Gastrocnemius medialis (tissue), 4 donors: Measurements from ENCODE around the gene TIAL1. TPM values are rescaled to one million over a fixed set of nuclear protein-coding genes. Genes with fewer than 3 reads are reported as not detected.

Experiments used
- ATAC-seq, 2 donors: fragments of 150-250 bp; one replicate each; pipeline ENCODE4 v1.9.1; 2016
- DNase-seq, 2 donors: peaks; one replicate each; pipeline ENCODE4 v3.0.0-alpha.2; 2019
- H3K27ac ChIP-seq, 4 donors: fragments of 200-600 bp; sonication (generic); 1 replicate in 1 of 4; 2 replicates in 3 of 4; pipeline ENCODE4 v1.5.1; 2016 to 2018; ENCODE audit warnings: mild to moderate bottlenecking in 2 of 4, moderate library complexity in 1 of 4
- H3K27me3 ChIP-seq, 3 donors: fragments of 200-600 bp; sonication (generic) in 2 of 3; 1 replicate in 1 of 3; 2 replicates in 2 of 3; pipeline versions ENCODE4 v1.5.1 to v1.6.0; 2016 to 2019; ENCODE audit warnings: mild to moderate bottlenecking in 1 of 3, moderate library complexity in 1 of 3
- H3K36me3 ChIP-seq, 2 donors: fragments of 200-600 bp; sonication (generic) in 1 of 2; one replicate each; pipeline ENCODE4 v1.5.1; 2017 to 2018
- H3K4me1 ChIP-seq, 2 donors: fragments of 200-600 bp; sonication (generic) in 1 of 2; one replicate each; pipeline ENCODE4 v1.5.1; 2016 to 2017; ENCODE audit warnings: mild to moderate bottlenecking in 2 of 2
- H3K4me3 ChIP-seq, 4 donors: fragments of 200-600 bp; sonication (generic) in 3 of 4; 1 replicate in 1 of 4; 2 replicates in 3 of 4; pipeline ENCODE4 v1.5.1; 2016 to 2019; ENCODE audit warnings: mild to moderate bottlenecking in 2 of 4
- H3K9me3 ChIP-seq, 3 donors: fragments of 200-600 bp; sonication (generic) in 2 of 3; 1 replicate in 1 of 3; 2 replicates in 2 of 3; pipeline ENCODE4 v1.5.1; 2016 to 2019
- POLR2A ChIP-seq, 2 donors: fragments of 450-650 bp; IDR thresholded peaks; one replicate each; pipeline ENCODE4 v1.6.1; 2017; ENCODE audit warnings: antibody characterized with exemption in 2 of 2, mild to moderate bottlenecking in 2 of 2, moderate library complexity in 2 of 2
- in situ Hi-C, 4 donors: fragments of 200-750 bp; cut with MboI; loops; one replicate each; pipeline versions ENCODE4 v1.15.0 to v1.8.0; 2017; ENCODE audit warnings: low sequenced_read_pairs in 4 of 4
- intact Hi-C: fragments of 100-400 bp; cut with DNase I; formaldehyde crosslinking; loops from one replicate; pipeline ENCODE4 v1.15.1; 2023; ENCODE audit warnings: low total_unique reads
- total RNA-seq, 4 donors: library from RNA; depleted of rRNA; stranded (reverse); fragments of >200 nt; gene quantifications; one replicate each; pipeline versions ENCODE4 v1.1.0 to v1.2.3, GENCODE V29; 2016
- TF ChIP-seq, protein P1 (sequence below), 5 experiments: fragments of 450-650 bp in 3 of 5; fragments of 200-600 bp in 2 of 5; sonication (generic) in 2 of 5; IDR thresholded peaks in 4 of 5; conservative IDR thresholded peaks in 1 of 5; 1 replicate in 4 of 5; 2 replicates in 1 of 5; pipeline ENCODE4 v1.5.1; 2016 to 2019; ENCODE audit warnings: antibody characterized with exemption in 5 of 5, mild to moderate bottlenecking in 3 of 5, moderate library complexity in 3 of 5

The TIAL1 gene
- total RNA-seq, 4 donors from 2014 or later: 50.5 to 81.5 (median 68.4) TPM

DNA sequence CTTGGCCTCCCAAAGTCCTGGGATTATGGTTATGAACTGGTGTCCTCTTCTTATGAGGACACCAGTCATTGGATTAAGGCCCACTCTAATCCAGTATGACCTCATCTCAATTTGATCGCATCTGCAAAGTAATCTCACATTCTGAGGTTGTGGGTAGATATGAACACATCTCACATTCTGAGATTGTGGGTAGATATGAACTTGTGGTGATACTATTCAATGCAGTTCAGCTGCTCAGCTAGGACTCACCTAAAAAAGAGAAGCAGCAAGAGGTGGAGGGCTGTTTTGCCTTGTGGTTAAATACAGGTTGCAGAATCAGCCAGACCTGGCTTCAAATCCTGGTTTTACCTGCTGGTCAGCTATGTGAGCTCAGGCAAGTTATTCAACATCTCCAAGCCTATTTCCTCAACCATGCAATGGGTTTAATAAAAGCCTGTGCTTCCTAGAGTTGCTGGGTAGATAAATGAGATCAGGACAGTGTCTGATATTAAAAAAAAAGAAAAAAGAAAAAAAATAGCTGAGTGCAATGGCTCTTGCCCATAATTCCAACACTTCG lies 45.9 kb upstream of the TIAL1 start:
- TF ChIP-seq, protein P1, sequence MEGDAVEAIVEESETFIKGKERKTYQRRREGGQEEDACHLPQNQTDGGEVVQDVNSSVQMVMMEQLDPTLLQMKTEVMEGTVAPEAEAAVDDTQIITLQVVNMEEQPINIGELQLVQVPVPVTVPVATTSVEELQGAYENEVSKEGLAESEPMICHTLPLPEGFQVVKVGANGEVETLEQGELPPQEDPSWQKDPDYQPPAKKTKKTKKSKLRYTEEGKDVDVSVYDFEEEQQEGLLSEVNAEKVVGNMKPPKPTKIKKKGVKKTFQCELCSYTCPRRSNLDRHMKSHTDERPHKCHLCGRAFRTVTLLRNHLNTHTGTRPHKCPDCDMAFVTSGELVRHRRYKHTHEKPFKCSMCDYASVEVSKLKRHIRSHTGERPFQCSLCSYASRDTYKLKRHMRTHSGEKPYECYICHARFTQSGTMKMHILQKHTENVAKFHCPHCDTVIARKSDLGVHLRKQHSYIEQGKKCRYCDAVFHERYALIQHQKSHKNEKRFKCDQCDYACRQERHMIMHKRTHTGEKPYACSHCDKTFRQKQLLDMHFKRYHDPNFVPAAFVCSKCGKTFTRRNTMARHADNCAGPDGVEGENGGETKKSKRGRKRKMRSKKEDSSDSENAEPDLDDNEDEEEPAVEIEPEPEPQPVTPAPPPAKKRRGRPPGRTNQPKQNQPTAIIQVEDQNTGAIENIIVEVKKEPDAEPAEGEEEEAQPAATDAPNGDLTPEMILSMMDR (IDR thresholded peaks at IDR 0.05 in 4 of 5, conservative IDR thresholded peaks at IDR 0.05 in 1 of 5): no peak
- TF ChIP-seq POLR2A (IDR thresholded peaks at IDR 0.05): no peak
- ATAC-seq: no peak

DNA sequence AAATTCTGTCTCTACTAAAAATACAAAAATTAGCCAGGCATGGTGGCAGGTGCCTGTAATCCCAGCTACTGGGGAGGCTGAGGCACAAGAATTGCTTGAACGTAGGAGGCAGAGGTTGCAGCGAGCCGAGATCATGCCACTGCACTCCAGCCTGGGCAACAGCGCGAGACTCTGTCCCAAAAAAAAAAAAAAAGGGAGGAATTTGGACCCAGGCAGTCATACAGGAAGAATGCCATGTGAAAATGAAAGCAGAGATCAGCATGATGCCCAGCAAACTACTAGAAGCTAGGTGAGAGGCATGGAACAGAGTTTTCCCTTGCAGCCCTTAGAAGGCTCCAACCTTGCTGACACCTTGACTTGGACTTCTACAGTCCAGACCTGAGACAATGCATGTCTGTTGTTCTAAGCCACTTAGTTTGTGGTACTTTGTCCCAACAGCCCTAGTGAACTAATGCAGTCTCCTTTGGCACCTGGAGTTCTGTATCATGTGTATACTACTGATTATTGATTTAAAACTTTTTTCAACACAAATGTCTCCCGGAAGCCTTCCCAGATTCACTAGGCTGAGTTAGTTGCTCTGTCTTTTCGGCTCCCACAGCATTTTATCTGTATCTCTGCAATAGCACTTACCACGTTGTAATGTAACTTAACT lies 44.2 kb upstream of the TIAL1 start:
- H3K4me3 ChIP-seq: no peak overlapping the region
- DNase-seq (no peak), ATAC-seq (no peak)
- H3K9me3 ChIP-seq: no peaks in the 10 kb centered on the region
- intact Hi-C loops: no loop called here
- in situ Hi-C loops: no loop called here
- H3K4me1 ChIP-seq: no peaks in the 10 kb centered on the region
- H3K27ac ChIP-seq: no peak overlapping the region
- no peak for TF ChIP-seq POLR2A (IDR thresholded peaks at IDR 0.05)
- TF ChIP-seq, protein P1 (IDR thresholded peaks at IDR 0.05 in 4 of 5, conservative IDR thresholded peaks at IDR 0.05 in 1 of 5): no peak
- no peaks in the 10 kb centered on the region for H3K27me3 ChIP-seq
- H3K36me3 ChIP-seq: no peaks in the 10 kb centered on the region

More for the DNA sequence above, 45.9 kb upstream of the TIAL1 start:
- Histone ChIP-seq H3K4me1 (no peaks in the 10 kb centered on the region), H3K27me3 (no peaks in the 10 kb centered on the region), H3K36me3 (no peaks in the 10 kb centered on the region), H3K9me3 (no peaks in the 10 kb centered on the region), H3K4me3 (no peak overlapping the region), H3K27ac (no peak overlapping the region)
- intact Hi-C loops: no loop called here
- in situ Hi-C loops: no loop called here
- DNase-seq: no peak

DNA sequence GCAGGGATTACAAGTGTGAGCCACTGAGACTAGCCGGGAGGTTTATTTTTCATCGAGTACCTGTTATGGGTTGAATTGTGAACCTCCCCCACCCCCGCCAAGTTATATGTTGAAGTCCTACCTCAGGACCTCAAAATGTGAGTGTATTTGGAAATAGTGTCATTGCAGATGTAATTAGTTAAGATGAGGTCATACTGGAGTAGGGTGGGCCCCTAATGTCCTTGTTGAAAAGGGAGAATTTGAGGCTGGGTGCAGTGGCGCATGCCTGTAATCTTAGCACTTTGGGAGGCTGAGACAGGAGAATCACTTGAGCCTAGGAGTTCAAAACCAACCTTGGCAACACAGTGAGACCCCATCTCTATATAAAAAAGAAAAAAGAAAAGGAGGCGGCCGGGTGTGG lies 43.6 kb upstream of the TIAL1 start:
- in situ Hi-C loops (no loop called here), intact Hi-C loops (no loop called here)
- no peak for TF ChIP-seq POLR2A (IDR thresholded peaks at IDR 0.05)
- TF ChIP-seq, protein P1 (IDR thresholded peaks at IDR 0.05 in 4 of 5, conservative IDR thresholded peaks at IDR 0.05 in 1 of 5): no peak
- H3K27me3 ChIP-seq: no peaks in the 10 kb centered on the region
- H3K4me1 ChIP-seq: no peaks in the 10 kb centered on the region
- no peak for DNase-seq
- no peaks in the 10 kb centered on the region for H3K9me3 ChIP-seq
- no peak overlapping the region for H3K27ac ChIP-seq
- ATAC-seq: no peak
- H3K36me3 ChIP-seq: no peaks in the 10 kb centered on the region
- no peak overlapping the region for H3K4me3 ChIP-seq

DNA sequence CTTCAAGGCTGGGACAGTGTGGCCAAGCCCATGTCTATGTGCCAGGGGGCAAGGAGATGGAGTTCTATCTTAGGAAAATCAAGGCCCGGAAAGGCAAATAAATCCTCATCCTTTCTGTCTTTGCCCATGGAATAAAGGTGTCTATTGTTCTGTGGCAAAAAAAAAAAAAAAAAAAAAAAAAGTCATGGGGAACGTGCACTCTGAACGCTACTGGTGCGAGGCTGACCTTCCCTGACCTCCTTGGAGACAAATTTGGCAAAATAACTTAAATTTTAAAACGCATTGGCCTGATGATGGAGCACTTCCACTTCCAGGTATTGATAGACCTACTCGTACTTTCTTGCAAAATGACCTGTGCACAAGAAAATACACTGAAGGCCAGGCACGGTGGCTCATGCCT lies 42.2 kb upstream of the TIAL1 start:
- intact Hi-C loops (no loop called here), in situ Hi-C loops (no loop called here)
- no peak overlapping the region for H3K27ac ChIP-seq
- H3K4me3 ChIP-seq: no peak overlapping the region
- H3K4me1 ChIP-seq: no peaks in the 10 kb centered on the region
- no peak for TF ChIP-seq POLR2A (IDR thresholded peaks at IDR 0.05)
- TF ChIP-seq, protein P1 (IDR thresholded peaks at IDR 0.05 in 4 of 5, conservative IDR thresholded peaks at IDR 0.05 in 1 of 5): no peak
- H3K9me3 ChIP-seq: no peaks in the 10 kb centered on the region
- no peaks in the 10 kb centered on the region for H3K36me3 ChIP-seq
- H3K27me3 ChIP-seq: no peaks in the 10 kb centered on the region
- no peak for DNase-seq
- ATAC-seq: no peak
